Suppressor macrophage treated with lipopolysaccharide for 1 hour (primary cell): ENCODE data around the gene ANGPTL3.

ENCODE experiments used
- DNase-seq, 3 donors: peaks; one replicate each; pipeline ENCODE4 v3.0.0-alpha.2; 2020 to 2022

The ANGPTL3 gene

GRCh38 chr1:62637392-62638105 lies 40.2 kb downstream of the ANGPTL3 start:
- peak in 2 of 3 donors; percentile 12 to 22 for DNase-seq

DNA sequence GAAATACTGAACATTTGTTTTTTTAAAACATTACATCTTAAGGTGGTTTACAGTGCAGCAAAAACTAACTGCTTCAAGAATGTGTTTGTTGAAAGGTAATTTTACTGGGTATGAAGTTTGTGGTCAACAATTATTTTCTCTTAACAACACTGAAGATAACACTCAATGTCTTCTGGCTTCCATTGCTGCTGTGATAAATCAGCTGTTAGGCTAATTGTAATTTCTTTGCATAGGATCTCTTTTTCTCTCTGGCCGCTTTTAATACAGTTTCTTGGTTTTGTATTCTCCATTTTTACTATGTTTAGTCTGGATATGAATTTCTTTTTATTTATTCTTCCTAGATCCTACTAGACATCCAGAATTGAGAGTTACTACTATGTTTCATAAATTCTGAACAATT lies 46.0 kb downstream of the ANGPTL3 start:
- DNase-seq = no peak

GRCh38 chr1:62652387-62652786 lies 55.1 kb downstream of the ANGPTL3 start:
- no peak for DNase-seq

- DNase-seq = no peak
Observed at GRCh38 chr1:62654744-62655143, 57.4 kb downstream of the ANGPTL3 start.
